LNCAP (cell line): ENCODE results near the gene MIDN.

ENCODE experiments used
- TF ChIP-seq, protein P1 (sequence below): fragments of 450-650 bp; IDR thresholded peaks from 2 replicates; pipeline ENCODE4 v1.5.1; 2017; ENCODE audit warnings: mild to moderate bottlenecking

The MIDN gene

GRCh38 chr19:1254530-1255185 lies 6.3 kb downstream of the MIDN start:
- TF ChIP-seq, protein P1, sequence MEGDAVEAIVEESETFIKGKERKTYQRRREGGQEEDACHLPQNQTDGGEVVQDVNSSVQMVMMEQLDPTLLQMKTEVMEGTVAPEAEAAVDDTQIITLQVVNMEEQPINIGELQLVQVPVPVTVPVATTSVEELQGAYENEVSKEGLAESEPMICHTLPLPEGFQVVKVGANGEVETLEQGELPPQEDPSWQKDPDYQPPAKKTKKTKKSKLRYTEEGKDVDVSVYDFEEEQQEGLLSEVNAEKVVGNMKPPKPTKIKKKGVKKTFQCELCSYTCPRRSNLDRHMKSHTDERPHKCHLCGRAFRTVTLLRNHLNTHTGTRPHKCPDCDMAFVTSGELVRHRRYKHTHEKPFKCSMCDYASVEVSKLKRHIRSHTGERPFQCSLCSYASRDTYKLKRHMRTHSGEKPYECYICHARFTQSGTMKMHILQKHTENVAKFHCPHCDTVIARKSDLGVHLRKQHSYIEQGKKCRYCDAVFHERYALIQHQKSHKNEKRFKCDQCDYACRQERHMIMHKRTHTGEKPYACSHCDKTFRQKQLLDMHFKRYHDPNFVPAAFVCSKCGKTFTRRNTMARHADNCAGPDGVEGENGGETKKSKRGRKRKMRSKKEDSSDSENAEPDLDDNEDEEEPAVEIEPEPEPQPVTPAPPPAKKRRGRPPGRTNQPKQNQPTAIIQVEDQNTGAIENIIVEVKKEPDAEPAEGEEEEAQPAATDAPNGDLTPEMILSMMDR, result no peak

DNA sequence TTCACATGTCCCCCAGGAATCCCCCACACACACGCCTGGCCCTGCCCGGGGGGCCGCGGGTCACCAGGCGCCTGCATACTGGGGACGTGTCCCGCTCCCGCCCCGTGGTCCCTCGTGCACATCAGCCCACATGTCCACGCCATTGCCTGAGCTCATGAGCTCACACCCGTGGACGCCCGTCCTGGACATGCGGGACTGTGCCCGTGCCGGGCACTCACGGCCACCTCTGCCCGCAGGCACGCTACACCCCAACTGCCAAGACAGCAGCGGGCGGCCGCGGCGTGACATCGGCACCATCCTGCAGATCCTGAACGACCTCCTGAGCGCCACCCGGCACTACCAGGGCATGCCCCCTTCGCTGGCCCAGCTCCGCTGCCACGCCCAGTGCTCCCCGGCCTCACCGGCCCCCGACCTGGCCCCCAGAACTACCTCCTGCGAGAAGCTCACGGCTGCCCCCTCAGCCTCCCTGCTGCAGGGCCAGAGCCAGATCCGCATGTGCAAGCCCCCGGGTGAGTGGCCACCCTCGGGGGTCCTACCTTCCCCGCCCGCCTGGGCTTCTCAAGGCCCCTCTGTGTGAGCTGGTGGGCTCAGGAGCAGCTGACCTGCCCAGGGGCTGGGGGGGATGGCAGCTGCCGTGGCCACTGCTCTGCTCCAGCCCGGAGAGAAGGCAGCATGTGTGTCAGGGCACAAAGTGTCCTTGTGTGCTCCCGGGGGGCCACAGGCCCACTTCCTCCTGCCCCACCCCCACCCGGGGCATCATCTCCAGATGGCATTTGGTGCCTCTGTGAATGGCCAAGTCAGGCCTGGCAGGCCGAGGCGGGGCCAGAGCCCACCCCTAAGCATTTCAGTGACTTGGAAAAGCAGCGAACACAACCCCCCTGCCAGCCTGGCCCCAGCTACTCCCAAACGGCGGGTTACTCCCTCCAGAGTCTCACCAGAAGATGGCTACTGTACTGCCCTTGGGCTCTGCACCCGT lies 7.1 kb downstream of the MIDN start:
- TF ChIP-seq, protein P1, result no peak

GRCh38 chr19:1256646-1257474 lies 8.5 kb downstream of the MIDN start:
- TF ChIP-seq, protein P1, result no peak

GRCh38 chr19:1257475-1258162 lies 9.2 kb downstream of the MIDN start:
- TF ChIP-seq, protein P1, result no peak

GRCh38 chr19:1258163-1258492 lies 9.7 kb downstream of the MIDN start:
- TF ChIP-seq, protein P1, result no peak

- TF ChIP-seq, protein P1, result no peak
These were observed 10.4 kb downstream of the MIDN start for GRCh38 chr19:1258707-1259205.
